GM13976 (cell line): ENCODE results near the gene GRK3.
"Not testable (repeated sequence)": the region's sequence is repeated elsewhere in the genome, so short reads cannot be mapped to it uniquely, and the experiment has no call there.

Source experiments
- DNase-seq: peaks from one replicate; pipeline ENCODE4 v3.0.0; 2012; ENCODE audit warnings: low spot score
- in situ Hi-C: fragments of 300-500 bp; cut with MboI; formaldehyde crosslinking; loops from one replicate; pipeline ENCODE4 v1.12.0; 2022; ENCODE audit warnings: low sequenced_read_pairs, mixed read lengths, inconsistent platforms; ENCODE audit not compliant: unreplicated experiment
- TF ChIP-seq, protein P1 (sequence below): IDR thresholded peaks from 2 replicates; pipeline ENCODE4 v1.5.1; 2012; ENCODE audit warnings: borderline replicate concordance, mild to moderate bottlenecking; ENCODE audit not compliant: insufficient read depth; ENCODE audit errors: extremely low read depth, missing control alignments, control extremely low read depth

GRK3 gene

GRCh38 chr22:25545672-25546071, 18.8 kb upstream of the GRK3 start:
- DNase-seq = no peak
- TF ChIP-seq, protein P1, sequence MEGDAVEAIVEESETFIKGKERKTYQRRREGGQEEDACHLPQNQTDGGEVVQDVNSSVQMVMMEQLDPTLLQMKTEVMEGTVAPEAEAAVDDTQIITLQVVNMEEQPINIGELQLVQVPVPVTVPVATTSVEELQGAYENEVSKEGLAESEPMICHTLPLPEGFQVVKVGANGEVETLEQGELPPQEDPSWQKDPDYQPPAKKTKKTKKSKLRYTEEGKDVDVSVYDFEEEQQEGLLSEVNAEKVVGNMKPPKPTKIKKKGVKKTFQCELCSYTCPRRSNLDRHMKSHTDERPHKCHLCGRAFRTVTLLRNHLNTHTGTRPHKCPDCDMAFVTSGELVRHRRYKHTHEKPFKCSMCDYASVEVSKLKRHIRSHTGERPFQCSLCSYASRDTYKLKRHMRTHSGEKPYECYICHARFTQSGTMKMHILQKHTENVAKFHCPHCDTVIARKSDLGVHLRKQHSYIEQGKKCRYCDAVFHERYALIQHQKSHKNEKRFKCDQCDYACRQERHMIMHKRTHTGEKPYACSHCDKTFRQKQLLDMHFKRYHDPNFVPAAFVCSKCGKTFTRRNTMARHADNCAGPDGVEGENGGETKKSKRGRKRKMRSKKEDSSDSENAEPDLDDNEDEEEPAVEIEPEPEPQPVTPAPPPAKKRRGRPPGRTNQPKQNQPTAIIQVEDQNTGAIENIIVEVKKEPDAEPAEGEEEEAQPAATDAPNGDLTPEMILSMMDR = no peak
- in situ Hi-C loops = no loop called here

GRCh38 chr22:25546242-25546641, 18.2 kb upstream of the GRK3 start:
- TF ChIP-seq, protein P1 = no peak
- no peak for DNase-seq
- in situ Hi-C loops = no loop called here

GRCh38 chr22:25546751-25547150, 17.7 kb upstream of the GRK3 start:
- DNase-seq = no peak
- TF ChIP-seq, protein P1 = no peak
- in situ Hi-C loops = no loop called here

GRCh38 chr22:25548866-25549464, 15.5 kb upstream of the GRK3 start:
- TF ChIP-seq, protein P1 = no peak
- DNase-seq = no peak
- in situ Hi-C loops = no loop called here

GRCh38 chr22:25551396-25551795, 13.1 kb upstream of the GRK3 start:
- TF ChIP-seq, protein P1 = no peak
- no peak for DNase-seq
- in situ Hi-C loops = no loop called here

- DNase-seq, in situ Hi-C loops: not testable (repeated sequence)
Measured at GRCh38 chr22:25552405-25552804, 12.1 kb upstream of the GRK3 start.

GRCh38 chr22:25553131-25553530, 11.3 kb upstream of the GRK3 start:
- TF ChIP-seq, protein P1 = no peak
- in situ Hi-C loops = no loop called here
- DNase-seq = no peak
